ENCODE results near the gene RABEP1. TPM values are rescaled to one million over a fixed set of nuclear protein-coding genes. Genes with fewer than 3 reads are reported as not detected.
"Not testable (repeated sequence)": the region's sequence is repeated elsewhere in the genome, so short reads cannot be mapped to it uniquely, and the experiment has no call there.

RABEP1 gene
- total RNA-seq, 1 donor from 2014 or later: 71.2 TPM

- no peak for DNase-seq
Observed at GRCh38 chr17:5422505-5422904, 140.4 kb downstream of the RABEP1 start.

GRCh38 chr17:5424909-5425308 is 142.8 kb downstream of the RABEP1 start:
- no peak for DNase-seq

GRCh38 chr17:5425826-5426225 is 143.7 kb downstream of the RABEP1 start:
- no peak for DNase-seq

- no peak for DNase-seq
Observed at GRCh38 chr17:5429191-5429887, 147.3 kb downstream of the RABEP1 start.

- DNase-seq: no peak
Observed at GRCh38 chr17:5430413-5430999, 148.4 kb downstream of the RABEP1 start.

GRCh38 chr17:5431234-5431633 is 149.2 kb downstream of the RABEP1 start:
- DNase-seq: not testable (repeated sequence)

GRCh38 chr17:5431949-5432556 is 150.0 kb downstream of the RABEP1 start:
- no peak for DNase-seq

- DNase-seq: no peak
Observed at GRCh38 chr17:5434984-5435383, 152.9 kb downstream of the RABEP1 start.

Other genes with a start within 250 kb of the RABEP1 start
- not detected for gene SLC52A1, start 246.9 kb upstream of the RABEP1 start, total RNA-seq
- gene ZFP3, start 203.8 kb upstream of the RABEP1 start, total RNA-seq: 9.5 TPM
- 8.4 TPM for gene ZNF232, start 170.4 kb upstream of the RABEP1 start, total RNA-seq
- 0.92 TPM for gene USP6, start 166.3 kb upstream of the RABEP1 start, total RNA-seq
- gene ZNF594, start 90.4 kb upstream of the RABEP1 start, total RNA-seq: 27.7 TPM
- gene SCIMP, start 47.4 kb upstream of the RABEP1 start, total RNA-seq: not detected
- gene NUP88, start 137.4 kb downstream of the RABEP1 start, total RNA-seq: 94.0 TPM
- 39.3 TPM for gene RPAIN, start 137.9 kb downstream of the RABEP1 start, total RNA-seq
- gene C1QBP, start 156.9 kb downstream of the RABEP1 start, total RNA-seq: 108 TPM
- 11.6 TPM for gene DHX33, start 186.7 kb downstream of the RABEP1 start, total RNA-seq
- 23.9 TPM for gene DERL2, start 203.9 kb downstream of the RABEP1 start, total RNA-seq
- gene MIS12, start 204.3 kb downstream of the RABEP1 start, total RNA-seq: 68.2 TPM